ENCODE data around the gene BCL11B. TPM values are rescaled to one million over a fixed set of nuclear protein-coding genes. Genes with fewer than 3 reads are reported as not detected.

Gene BCL11B
- total RNA-seq, 2 experiments from 2014 or later = not detected

GRCh38 chr14:99168330-99168729 is 103.7 kb downstream of the BCL11B start:
- ChIA-PET CTCF (ENCODE audit: unreplicated experiment) (no interaction called here), POLR2A (interaction anchor here (0.7 kb wide), 1 partner anchor 15 kb away, joined by 3 read pairs; no protein-coding TSS in a partner anchor)
- DNase-seq (ENCODE audit: low spot score) = no peak
- Histone ChIP-seq H3K9me2 (ENCODE audit: insufficient read depth, low read length) (no peaks in the 10 kb centered on the region), H3K79me2 (ENCODE audit: insufficient read depth, low read depth, low read length) (no peaks in the 10 kb centered on the region), H3K4me3 (ENCODE audit: low read depth, low read length, poor library complexity, severe bottlenecking) (no peak overlapping the region), H3K4me2 (ENCODE audit: low read length) (no peak overlapping the region), H3K4me1 (ENCODE audit: insufficient read depth, low read length, poor library complexity, severe bottlenecking) (no peaks in the 10 kb centered on the region), H4K20me1 (ENCODE audit: insufficient read depth, low read length) (no peaks in the 10 kb centered on the region), H2AFZ (ENCODE audit: low read length) (no peak overlapping the region), H3K36me3 (ENCODE audit: insufficient read depth, low read length) (no peaks in the 10 kb centered on the region), H3K9me3 (ENCODE audit: low read length) (no peaks in the 10 kb centered on the region), H3K27ac (ENCODE audit: low read depth, low read length, poor library complexity, severe bottlenecking) (no peak overlapping the region)
- intact Hi-C loops (cut with micrococcal nuclease; ENCODE audit: unreplicated experiment) = no loop called here
- no TSS peak for BruUV-seq (replicated peaks)
- TF ChIP-seq EZH2phosphoT487 (IDR thresholded peaks at IDR 0.05; ENCODE audit: borderline replicate concordance, low read depth, low read length) = no peak
- no peak for TF ChIP-seq CTCF (conservative IDR thresholded peaks at IDR 0.05; ENCODE audit: low read length)

GRCh38 chr14:99166506-99166905 is 105.5 kb downstream of the BCL11B start:
- Histone ChIP-seq H3K9me2 (ENCODE audit: insufficient read depth, low read length) (no peaks in the 10 kb centered on the region), H3K27ac (ENCODE audit: low read depth, low read length, poor library complexity, severe bottlenecking) (no peak overlapping the region), H3K79me2 (ENCODE audit: insufficient read depth, low read depth, low read length) (no peaks in the 10 kb centered on the region), H3K4me1 (ENCODE audit: insufficient read depth, low read length, poor library complexity, severe bottlenecking) (no peaks in the 10 kb centered on the region), H3K4me3 (ENCODE audit: low read depth, low read length, poor library complexity, severe bottlenecking) (no peak overlapping the region), H3K36me3 (ENCODE audit: insufficient read depth, low read length) (no peaks in the 10 kb centered on the region), H2AFZ (ENCODE audit: low read length) (no peak overlapping the region), H3K9me3 (ENCODE audit: low read length) (no peaks in the 10 kb centered on the region), H3K4me2 (ENCODE audit: low read length) (no peak overlapping the region), H4K20me1 (ENCODE audit: insufficient read depth, low read length) (no peaks in the 10 kb centered on the region)
- TF ChIP-seq CTCF (conservative IDR thresholded peaks at IDR 0.05; ENCODE audit: low read length) (no peak), EZH2phosphoT487 (IDR thresholded peaks at IDR 0.05; ENCODE audit: borderline replicate concordance, low read depth, low read length) (no peak)
- ChIA-PET CTCF (ENCODE audit: unreplicated experiment) (no interaction called here), POLR2A (no interaction called here)
- intact Hi-C loops (cut with micrococcal nuclease; ENCODE audit: unreplicated experiment) = no loop called here
- BruUV-seq (replicated peaks) = no TSS peak
- DNase-seq (ENCODE audit: low spot score) = no peak

GRCh38 chr14:99164712-99165111 is 107.3 kb downstream of the BCL11B start:
- ChIA-PET POLR2A (no interaction called here), CTCF (ENCODE audit: unreplicated experiment) (no interaction called here)

More at GRCh38 chr14:99164712-99165111, 107.3 kb downstream of the BCL11B start:
- H3K4me3 ChIP-seq (ENCODE audit: low read depth, low read length, poor library complexity, severe bottlenecking) = no peak overlapping the region
- H4K20me1 ChIP-seq (ENCODE audit: insufficient read depth, low read length) = no peaks in the 10 kb centered on the region
- no TSS peak for BruUV-seq (replicated peaks)
- H3K36me3 ChIP-seq (ENCODE audit: insufficient read depth, low read length) = no peaks in the 10 kb centered on the region
- H3K27ac ChIP-seq (ENCODE audit: low read depth, low read length, poor library complexity, severe bottlenecking) = no peak overlapping the region
- no peaks in the 10 kb centered on the region for H3K9me2 ChIP-seq (ENCODE audit: insufficient read depth, low read length)
- no peak for DNase-seq (ENCODE audit: low spot score)
- H3K9me3 ChIP-seq (ENCODE audit: low read length) = no peaks in the 10 kb centered on the region
- intact Hi-C loops (cut with micrococcal nuclease; ENCODE audit: unreplicated experiment) = no loop called here
- H3K79me2 ChIP-seq (ENCODE audit: insufficient read depth, low read depth, low read length) = no peaks in the 10 kb centered on the region
- H2AFZ ChIP-seq (ENCODE audit: low read length) = no peak overlapping the region
- H3K4me2 ChIP-seq (ENCODE audit: low read length) = no peak overlapping the region
- TF ChIP-seq CTCF (conservative IDR thresholded peaks at IDR 0.05; ENCODE audit: low read length) (no peak), EZH2phosphoT487 (IDR thresholded peaks at IDR 0.05; ENCODE audit: borderline replicate concordance, low read depth, low read length) (no peak)
- no peaks in the 10 kb centered on the region for H3K4me1 ChIP-seq (ENCODE audit: insufficient read depth, low read length, poor library complexity, severe bottlenecking)

Data from OCI-LY7 (cell line).